GM19467 (cell line): ENCODE results near the gene IDUA.
"Not testable (repeated sequence)": the region's sequence is repeated elsewhere in the genome, so short reads cannot be mapped to it uniquely, and the experiment has no call there.

Source experiments
- ATAC-seq: cut with Tn5 transposase; IDR thresholded peaks from one replicate; pipeline ENCODE4 v1.9.1; 2021; ENCODE audit warnings: mild to moderate bottlenecking, moderate library complexity; ENCODE audit not compliant: unreplicated experiment

The IDUA gene

GRCh38 chr4:986879-987623, at the start of gene IDUA:
Gene IDUA (plus strand): TSS chr4:987044. CDS start chr4:987085, 41 bp downstream.
- ATAC-seq = peak; percentile 61

DNA sequence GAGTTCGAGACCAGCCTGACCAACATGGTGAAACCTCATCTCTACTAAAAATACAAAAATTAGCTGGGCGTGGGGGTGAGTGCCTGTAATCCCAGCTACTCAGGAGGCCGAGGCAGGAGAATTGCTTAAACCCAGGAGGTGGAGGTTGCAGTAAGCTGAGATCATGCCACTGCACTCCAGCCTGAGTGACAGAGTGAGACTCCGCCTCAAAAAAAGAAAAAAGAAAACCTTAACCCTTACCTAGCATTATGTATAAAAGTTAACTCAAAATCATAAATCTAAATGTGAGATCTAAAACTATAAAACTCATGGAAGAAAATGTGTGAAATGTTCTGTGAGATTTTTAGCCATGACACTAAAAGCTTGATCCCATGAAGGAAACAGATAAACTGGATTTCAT, 47.3 kb upstream of the IDUA start:
- ATAC-seq = not testable (repeated sequence)

- no peak for ATAC-seq
These were observed 41.4 kb upstream of the IDUA start for GRCh38 chr4:945274-946102.

DNA sequence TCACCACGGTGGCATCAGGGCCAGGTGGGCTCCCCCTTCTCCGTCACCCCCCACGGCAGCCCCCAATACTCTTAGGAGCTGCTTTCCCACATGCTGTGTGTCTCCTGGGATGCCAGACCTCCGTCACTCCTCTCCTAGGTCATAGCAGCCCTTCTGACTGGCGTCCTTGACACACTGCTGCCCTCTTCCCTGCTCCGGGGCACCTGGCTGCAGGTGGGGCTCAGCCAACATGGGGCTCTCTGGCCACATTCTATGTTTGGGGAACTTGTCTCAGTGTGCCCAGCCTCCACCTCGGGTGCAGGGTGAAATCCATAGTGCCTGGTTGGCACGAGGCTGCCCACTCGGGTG, 40.8 kb upstream of the IDUA start:
- no peak for ATAC-seq

DNA sequence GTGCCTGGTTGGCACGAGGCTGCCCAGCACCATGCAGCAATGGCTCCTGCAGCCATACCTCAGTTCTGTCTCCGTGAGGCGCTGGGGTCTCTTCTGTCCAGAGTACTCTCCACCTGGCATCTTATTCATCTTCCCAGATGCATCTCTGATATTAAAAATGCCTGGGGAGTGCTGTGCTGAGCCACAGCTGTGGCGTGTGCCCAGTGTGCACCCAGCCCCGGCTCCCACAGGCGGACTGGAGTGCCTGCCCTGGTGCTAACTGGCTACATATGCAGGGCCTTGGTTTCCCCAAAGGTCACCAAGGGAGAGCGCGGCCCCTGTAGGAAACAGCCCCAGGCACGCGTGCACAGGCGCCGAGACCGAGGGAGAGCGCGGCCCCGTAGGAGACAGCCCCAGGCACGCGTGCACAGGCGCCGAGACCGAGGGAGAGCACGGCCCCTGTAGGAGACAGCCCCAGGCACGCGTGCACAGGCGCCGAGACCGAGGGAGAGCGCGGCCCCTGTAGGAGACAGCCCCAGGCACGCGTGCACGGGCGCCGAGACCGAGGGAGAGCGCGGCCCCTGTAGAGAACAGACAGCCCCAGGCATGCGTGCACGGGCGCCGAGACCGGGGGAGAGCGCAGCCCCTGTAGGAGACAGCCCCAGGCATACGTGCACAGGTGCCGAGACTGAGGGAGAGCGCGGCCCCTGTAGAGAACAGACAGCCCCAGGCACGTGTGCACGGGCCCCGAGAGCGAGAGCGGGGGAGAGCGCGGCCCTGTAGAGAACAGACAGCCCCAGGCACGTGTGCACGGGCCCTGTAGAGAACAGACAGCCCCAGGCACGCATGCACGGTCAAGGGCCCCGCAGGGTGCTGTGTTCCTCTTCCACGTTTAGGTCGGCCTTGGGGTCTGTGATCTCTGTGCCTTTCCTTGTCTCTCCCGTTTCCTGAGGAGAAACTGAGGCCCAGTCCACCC, 40.0 kb upstream of the IDUA start:
- ATAC-seq = no peak

GRCh38 chr4:947491-947971, 39.3 kb upstream of the IDUA start:
- ATAC-seq = no peak

- ATAC-seq = no peak
These were observed 38.5 kb upstream of the IDUA start for GRCh38 chr4:948101-948935.

GRCh38 chr4:948936-949300, 37.9 kb upstream of the IDUA start:
- no peak for ATAC-seq

DNA sequence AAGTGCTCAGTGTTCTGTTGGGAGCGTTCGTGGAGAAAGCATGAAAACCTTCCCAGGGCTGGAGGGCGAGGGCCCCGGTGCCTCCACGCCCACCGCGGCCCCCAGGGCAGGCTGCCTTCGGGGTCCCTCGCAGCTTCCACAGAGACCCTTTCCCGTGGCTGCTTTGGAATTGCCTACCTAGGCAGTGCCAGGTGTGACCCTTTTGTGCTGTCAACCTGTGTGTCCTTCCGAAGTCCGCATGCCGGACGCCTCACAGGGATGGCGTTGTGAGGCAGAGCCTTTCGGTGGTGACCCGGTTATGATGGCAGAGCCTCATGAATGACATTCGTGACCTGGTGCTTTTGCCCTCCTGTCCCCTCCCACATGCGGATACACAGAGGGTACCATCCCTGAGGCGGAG, 37.2 kb upstream of the IDUA start:
- no peak for ATAC-seq

GRCh38 chr4:950136-951020, 36.5 kb upstream of the IDUA start:
- ATAC-seq = no peak

DNA sequence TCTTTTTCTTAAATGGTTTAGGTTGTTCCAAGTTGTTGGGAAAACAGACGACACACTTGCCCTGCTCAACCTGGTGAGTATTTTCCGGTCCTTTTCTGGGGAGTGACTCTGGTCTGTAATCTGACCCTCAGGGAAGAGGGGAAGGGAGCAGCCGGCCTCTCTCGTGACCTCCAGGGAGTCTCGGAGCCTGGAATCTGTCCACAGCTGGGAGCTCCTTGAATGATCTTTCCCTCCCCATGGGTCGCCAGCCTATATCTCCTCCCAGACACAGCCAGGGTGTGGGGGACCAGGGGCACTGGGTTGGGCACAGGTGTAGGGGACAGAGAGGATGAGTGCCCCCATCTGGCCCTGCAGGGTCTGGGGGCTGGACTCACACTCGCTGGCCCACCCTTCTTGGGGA, 35.7 kb upstream of the IDUA start:
- ATAC-seq = no peak

GRCh38 chr4:951594-952468, 35.0 kb upstream of the IDUA start:
- ATAC-seq = no peak

GRCh38 chr4:952881-953573, 33.8 kb upstream of the IDUA start:
- no peak for ATAC-seq

- ATAC-seq = no peak
These were observed 33.3 kb upstream of the IDUA start for GRCh38 chr4:953574-953915.

DNA sequence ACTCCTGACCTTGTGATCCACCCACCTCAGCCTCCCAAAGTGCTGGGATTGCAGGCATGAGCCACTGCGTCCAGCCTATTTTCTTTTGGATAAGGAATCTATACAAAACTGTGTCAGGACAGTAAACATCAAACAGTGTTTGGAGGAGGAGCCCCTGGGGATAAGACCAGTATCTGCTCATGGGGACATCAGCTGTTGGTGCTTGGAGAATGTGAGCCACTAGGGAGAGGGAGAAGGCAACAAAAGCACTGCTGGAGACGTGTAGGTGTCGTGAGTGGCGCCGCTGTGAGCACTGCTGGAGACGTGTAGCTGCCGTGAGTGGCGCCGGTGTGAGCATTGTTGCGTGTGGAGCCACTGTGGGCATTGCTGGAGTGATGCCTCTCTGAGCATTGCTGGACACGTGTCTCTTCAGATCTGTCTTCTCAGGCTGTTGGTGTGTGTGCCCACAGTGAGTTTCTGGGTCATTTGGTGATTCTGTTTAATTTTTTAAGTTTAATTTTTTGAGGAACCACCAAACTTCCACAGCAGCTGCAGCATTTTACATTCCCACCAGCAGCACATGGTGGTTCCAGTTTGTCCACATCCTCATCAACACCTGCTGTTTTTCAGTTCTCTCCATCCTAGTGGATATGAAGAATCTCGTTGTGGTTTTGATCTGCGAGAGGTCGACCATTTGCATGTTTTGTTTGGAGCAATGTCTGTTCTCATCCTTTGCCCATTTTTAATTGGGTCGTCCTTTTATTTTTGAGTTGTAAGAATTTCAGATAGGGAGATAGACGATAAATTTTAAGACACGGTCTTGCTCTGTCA, 32.4 kb upstream of the IDUA start:
- ATAC-seq = no peak

GRCh38 chr4:955161-955921, 31.5 kb upstream of the IDUA start:
- no peak for ATAC-seq
